Measurements from ENCODE around the gene SLC47A2. TPM values are rescaled to one million over a fixed set of nuclear protein-coding genes. Genes with fewer than 3 reads are reported as not detected.

The SLC47A2 gene
- total and polyA plus RNA-seq, 2 of the 13 experiments (the other 11 are each of a cell fraction or from before 2014, with no cell fraction given): 0.04 TPM; not detected in 1

- TF ChIP-seq CTCF (CRISPR knock-in tag; IDR thresholded peaks at IDR 0.05) (0 out of 2 replicates have a peak, but pooled peaks have one; percentile 27), YEATS4 (CRISPR knock-in tag; IDR thresholded peaks at IDR 0.05; ENCODE audit: borderline replicate concordance) (no peak), HDAC2 (CRISPR knock-in tag; IDR thresholded peaks at IDR 0.05) (peak; percentile 60; the same call in 1 of the 2 replicates), ZNF883 (CRISPR knock-in tag; IDR thresholded peaks at IDR 0.05; ENCODE audit: not compliant biosample characterization) (no peak), RXRB (CRISPR knock-in tag; IDR thresholded peaks at IDR 0.05; ENCODE audit: borderline replicate concordance) (peak; percentile 80), NR2F6 (IDR thresholded peaks at IDR 0.05) (peak; percentile 91), NR2F6 (CRISPR knock-in tag; IDR thresholded peaks at IDR 0.05) (peak; percentile 90), JUND (CRISPR knock-in tag; IDR thresholded peaks at IDR 0.05) (peak; percentile 51; the same call in 1 of the 2 replicates), ZNF33B (CRISPR knock-in tag; IDR thresholded peaks at IDR 0.05) (0 out of 2 replicates have a peak, but pooled peaks have one; percentile 54), RCOR2 (CRISPR knock-in tag; IDR thresholded peaks at IDR 0.05) (0 out of 2 replicates have a peak, but pooled peaks have one; percentile 45), NFYB (CRISPR knock-in tag; IDR thresholded peaks at IDR 0.05) (0 out of 2 replicates have a peak, but pooled peaks have one; percentile 28), ARNTL (CRISPR knock-in tag; IDR thresholded peaks at IDR 0.05) (0 out of 2 replicates have a peak, but pooled peaks have one; percentile 47), SMAD3 (CRISPR knock-in tag; IDR thresholded peaks at IDR 0.05) (0 out of 2 replicates have a peak, but pooled peaks have one; percentile 32), ZFP91 (CRISPR knock-in tag; IDR thresholded peaks at IDR 0.05; ENCODE audit: borderline replicate concordance) (peak; percentile 49; the same call in 1 of the 2 replicates), MTA3 (CRISPR knock-in tag; IDR thresholded peaks at IDR 0.05) (no peak), RARA (CRISPR knock-in tag; IDR thresholded peaks at IDR 0.05) (peak; percentile 69; the same call in 1 of the 2 replicates), IRF9 (CRISPR knock-in tag; IDR thresholded peaks at IDR 0.05; ENCODE audit: borderline replicate concordance) (0 out of 2 replicates have a peak, but pooled peaks have one; percentile 27), ZNF232 (CRISPR knock-in tag; IDR thresholded peaks at IDR 0.05; ENCODE audit: borderline replicate concordance) (no peak; the same call in 1 of the 2 replicates), ZNF331 (CRISPR knock-in tag; IDR thresholded peaks at IDR 0.05) (peak; percentile 69; the same call in 1 of the 2 replicates), ZNF430 (CRISPR knock-in tag; IDR thresholded peaks at IDR 0.05) (0 out of 2 replicates have a peak, but pooled peaks have one; percentile 25)
- TF ChIP-seq, protein P1, sequence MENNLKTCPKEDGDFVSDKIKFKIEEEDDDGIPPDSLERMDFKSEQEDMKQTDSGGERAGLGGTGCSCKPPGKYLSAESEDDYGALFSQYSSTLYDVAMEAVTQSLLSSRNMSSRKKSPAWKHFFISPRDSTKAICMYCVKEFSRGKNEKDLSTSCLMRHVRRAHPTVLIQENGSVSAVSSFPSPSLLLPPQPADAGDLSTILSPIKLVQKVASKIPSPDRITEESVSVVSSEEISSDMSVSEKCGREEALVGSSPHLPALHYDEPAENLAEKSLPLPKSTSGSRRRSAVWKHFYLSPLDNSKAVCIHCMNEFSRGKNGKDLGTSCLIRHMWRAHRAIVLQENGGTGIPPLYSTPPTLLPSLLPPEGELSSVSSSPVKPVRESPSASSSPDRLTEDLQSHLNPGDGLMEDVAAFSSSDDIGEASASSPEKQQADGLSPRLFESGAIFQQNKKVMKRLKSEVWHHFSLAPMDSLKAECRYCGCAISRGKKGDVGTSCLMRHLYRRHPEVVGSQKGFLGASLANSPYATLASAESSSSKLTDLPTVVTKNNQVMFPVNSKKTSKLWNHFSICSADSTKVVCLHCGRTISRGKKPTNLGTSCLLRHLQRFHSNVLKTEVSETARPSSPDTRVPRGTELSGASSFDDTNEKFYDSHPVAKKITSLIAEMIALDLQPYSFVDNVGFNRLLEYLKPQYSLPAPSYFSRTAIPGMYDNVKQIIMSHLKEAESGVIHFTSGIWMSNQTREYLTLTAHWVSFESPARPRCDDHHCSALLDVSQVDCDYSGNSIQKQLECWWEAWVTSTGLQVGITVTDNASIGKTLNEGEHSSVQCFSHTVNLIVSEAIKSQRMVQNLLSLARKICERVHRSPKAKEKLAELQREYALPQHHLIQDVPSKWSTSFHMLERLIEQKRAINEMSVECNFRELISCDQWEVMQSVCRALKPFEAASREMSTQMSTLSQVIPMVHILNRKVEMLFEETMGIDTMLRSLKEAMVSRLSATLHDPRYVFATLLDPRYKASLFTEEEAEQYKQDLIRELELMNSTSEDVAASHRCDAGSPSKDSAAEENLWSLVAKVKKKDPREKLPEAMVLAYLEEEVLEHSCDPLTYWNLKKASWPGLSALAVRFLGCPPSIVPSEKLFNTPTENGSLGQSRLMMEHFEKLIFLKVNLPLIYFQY (CRISPR knock-in tag; IDR thresholded peaks at IDR 0.05; ENCODE audit: borderline replicate concordance): peak; percentile 82; the same call in 1 of the 2 replicates
Observed at GRCh38 chr17:19720631-19721426, 4.4 kb upstream of the SLC47A2 start (continued).
